NCI-H748 (cell line): ENCODE results near the gene NRP1.

Experiments
- DNase-seq: peaks from one replicate; lab custom pipeline; 2025; ENCODE audit not compliant: unreplicated experiment; lab: John Stamatoyannopoulos, UW

Gene NRP1

GRCh38 chr10:33190406-33190805 is 144.1 kb downstream of the NRP1 start:
- DNase-seq = no peak

GRCh38 chr10:33189808-33190207 is 144.7 kb downstream of the NRP1 start:
- DNase-seq = no peak

- DNase-seq = no peak
Measured at GRCh38 chr10:33189363-33189762, 145.1 kb downstream of the NRP1 start.

- peak; percentile 72 for DNase-seq
Measured at GRCh38 chr10:33187427-33187999, 147.0 kb downstream of the NRP1 start.

- no peak for DNase-seq
Measured at GRCh38 chr10:33186150-33186549, 148.3 kb downstream of the NRP1 start.

GRCh38 chr10:33183655-33184054 is 150.8 kb downstream of the NRP1 start:
- no peak for DNase-seq

- no peak for DNase-seq
Measured at GRCh38 chr10:33180921-33181320, 153.5 kb downstream of the NRP1 start.

GRCh38 chr10:33180390-33180789 is 154.1 kb downstream of the NRP1 start:
- DNase-seq = no peak

- DNase-seq = peak; percentile 2
Measured at GRCh38 chr10:33179067-33179466, 155.4 kb downstream of the NRP1 start.

GRCh38 chr10:33178026-33178755 is 156.3 kb downstream of the NRP1 start:
- DNase-seq = no peak

GRCh38 chr10:33176688-33177087 is 157.8 kb downstream of the NRP1 start:
- no peak for DNase-seq

GRCh38 chr10:33174674-33175434 is 159.6 kb downstream of the NRP1 start:
- DNase-seq = no peak

GRCh38 chr10:33165911-33166310 is 168.6 kb downstream of the NRP1 start:
- peak; percentile 10 for DNase-seq

- DNase-seq = peak; percentile 30
Measured at GRCh38 chr10:33164060-33164709, 170.3 kb downstream of the NRP1 start.

GRCh38 chr10:33162248-33162575 is 172.3 kb downstream of the NRP1 start:
- DNase-seq = no peak

- no peak for DNase-seq
Measured at GRCh38 chr10:33161550-33162247, 172.8 kb downstream of the NRP1 start.

GRCh38 chr10:33160151-33160550 is 174.3 kb downstream of the NRP1 start:
- DNase-seq = no peak

GRCh38 chr10:33157103-33157502 is 177.4 kb downstream of the NRP1 start:
- no peak for DNase-seq

- peak; percentile 55 for DNase-seq
Measured at GRCh38 chr10:33155720-33156638, 178.5 kb downstream of the NRP1 start.

GRCh38 chr10:33154590-33154989 is 179.9 kb downstream of the NRP1 start:
- DNase-seq = no peak
